Measurements from ENCODE around the gene KREMEN1.
"Not testable (repeated sequence)": the region's sequence is repeated elsewhere in the genome, so short reads cannot be mapped to it uniquely, and the experiment has no call there.

The KREMEN1 gene

GRCh38 chr22:29109822-29110221, 37.0 kb downstream of the KREMEN1 start:
- no peak for FAIRE-seq

- FAIRE-seq = no peak
These were observed 38.1 kb downstream of the KREMEN1 start for GRCh38 chr22:29110946-29111345.

- no peak for FAIRE-seq
These were observed 39.3 kb downstream of the KREMEN1 start for GRCh38 chr22:29112121-29112520.

- FAIRE-seq = no peak
These were observed 39.8 kb downstream of the KREMEN1 start for GRCh38 chr22:29112681-29113080.

GRCh38 chr22:29113319-29113718, 40.5 kb downstream of the KREMEN1 start:
- no peak for FAIRE-seq

GRCh38 chr22:29114392-29114791, 41.6 kb downstream of the KREMEN1 start:
- FAIRE-seq = no peak

GRCh38 chr22:29115682-29116288, 43.0 kb downstream of the KREMEN1 start:
- FAIRE-seq = no peak

GRCh38 chr22:29116397-29117123, 43.7 kb downstream of the KREMEN1 start:
- FAIRE-seq = no peak

GRCh38 chr22:29117799-29118477, 45.1 kb downstream of the KREMEN1 start:
- no peak for FAIRE-seq

GRCh38 chr22:29120098-29120912, 47.5 kb downstream of the KREMEN1 start:
- FAIRE-seq = not testable (repeated sequence)

GRCh38 chr22:29121124-29121523, 48.3 kb downstream of the KREMEN1 start:
- no peak for FAIRE-seq

GRCh38 chr22:29122041-29122440, 49.2 kb downstream of the KREMEN1 start:
- FAIRE-seq = no peak

GRCh38 chr22:29124777-29125442, 52.1 kb downstream of the KREMEN1 start:
- FAIRE-seq = no peak

- no peak for FAIRE-seq
These were observed 52.6 kb downstream of the KREMEN1 start for GRCh38 chr22:29125443-29125778.

- no peak for FAIRE-seq
These were observed 53.0 kb downstream of the KREMEN1 start for GRCh38 chr22:29125844-29126243.

GRCh38 chr22:29126670-29127395, 54.0 kb downstream of the KREMEN1 start:
- no peak for FAIRE-seq

- FAIRE-seq = no peak
These were observed 56.3 kb downstream of the KREMEN1 start for GRCh38 chr22:29128891-29129807.

- no peak for FAIRE-seq
These were observed 56.9 kb downstream of the KREMEN1 start for GRCh38 chr22:29129808-29130140.

- no peak for FAIRE-seq
These were observed 57.6 kb downstream of the KREMEN1 start for GRCh38 chr22:29130476-29130875.

GRCh38 chr22:29133603-29134133, 60.8 kb downstream of the KREMEN1 start:
- no peak for FAIRE-seq

- no peak for FAIRE-seq
These were observed 61.6 kb downstream of the KREMEN1 start for GRCh38 chr22:29134448-29134847.
